Forelimb muscle (tissue), 1 donor: Measurements from ENCODE around the gene UPK1A. TPM values are rescaled to one million over a fixed set of nuclear protein-coding genes. Genes with fewer than 3 reads are reported as not detected.
"Not testable (repeated sequence)": the region's sequence is repeated elsewhere in the genome, so short reads cannot be mapped to it uniquely, and the experiment has no call there.

Source experiments
- DNase-seq: peaks from one replicate; pipeline ENCODE4 v3.0.0-alpha.2; 2013; ENCODE audit warnings: low read depth
- polyA plus RNA-seq: library from polyadenylated mRNA; unstranded; fragments of 120-200 nt; gene quantifications from one replicate; pipeline ENCODE4 v1.2.1, GENCODE V29; 2013; ENCODE audit not compliant: insufficient read length

UPK1A gene
- polyA plus RNA-seq, 1 donor, result not detected

DNA sequence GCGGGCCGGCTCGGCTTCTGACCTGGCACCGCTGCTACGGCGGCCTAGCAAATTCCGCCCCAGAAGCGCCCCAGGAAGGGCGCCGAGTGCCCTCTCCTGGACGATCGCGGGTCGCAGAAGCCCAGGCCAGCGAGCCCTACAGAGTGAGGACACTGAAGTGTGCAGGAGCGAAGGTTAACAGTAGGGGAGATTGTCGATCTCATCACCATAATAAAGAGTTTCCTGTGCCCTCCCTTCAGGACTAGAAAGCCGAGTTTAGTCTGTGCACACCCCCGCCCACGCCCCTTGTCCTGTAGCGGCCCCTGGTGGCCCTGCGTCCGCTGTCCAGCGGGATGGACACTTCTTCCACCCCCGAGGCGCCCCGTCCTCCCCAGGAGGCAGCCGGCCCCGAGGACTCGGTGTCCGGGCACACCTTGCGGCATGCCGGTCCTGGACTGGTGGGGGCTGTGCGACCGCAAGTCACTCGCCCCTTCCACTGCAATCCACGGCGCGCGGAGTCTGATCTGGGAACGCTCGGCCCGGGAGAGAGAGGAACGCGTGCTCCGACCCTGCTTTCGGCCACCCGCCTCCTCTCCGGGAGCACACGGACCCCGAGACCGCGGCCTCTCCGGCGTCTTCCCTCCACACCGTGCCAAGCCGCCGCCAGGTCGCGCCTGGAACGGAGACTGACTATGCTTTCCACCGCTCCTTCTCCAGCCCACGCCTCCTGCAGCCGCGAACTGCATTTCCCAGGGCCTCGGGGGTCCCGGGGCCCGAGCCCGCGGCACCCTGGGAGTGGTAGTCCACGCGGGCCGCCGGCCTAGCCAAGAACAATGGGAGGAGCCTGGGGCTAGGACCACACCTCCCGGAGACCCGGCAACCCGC, 50.7 kb downstream of the UPK1A start:
- DNase-seq, result peak; percentile 90

DNA sequence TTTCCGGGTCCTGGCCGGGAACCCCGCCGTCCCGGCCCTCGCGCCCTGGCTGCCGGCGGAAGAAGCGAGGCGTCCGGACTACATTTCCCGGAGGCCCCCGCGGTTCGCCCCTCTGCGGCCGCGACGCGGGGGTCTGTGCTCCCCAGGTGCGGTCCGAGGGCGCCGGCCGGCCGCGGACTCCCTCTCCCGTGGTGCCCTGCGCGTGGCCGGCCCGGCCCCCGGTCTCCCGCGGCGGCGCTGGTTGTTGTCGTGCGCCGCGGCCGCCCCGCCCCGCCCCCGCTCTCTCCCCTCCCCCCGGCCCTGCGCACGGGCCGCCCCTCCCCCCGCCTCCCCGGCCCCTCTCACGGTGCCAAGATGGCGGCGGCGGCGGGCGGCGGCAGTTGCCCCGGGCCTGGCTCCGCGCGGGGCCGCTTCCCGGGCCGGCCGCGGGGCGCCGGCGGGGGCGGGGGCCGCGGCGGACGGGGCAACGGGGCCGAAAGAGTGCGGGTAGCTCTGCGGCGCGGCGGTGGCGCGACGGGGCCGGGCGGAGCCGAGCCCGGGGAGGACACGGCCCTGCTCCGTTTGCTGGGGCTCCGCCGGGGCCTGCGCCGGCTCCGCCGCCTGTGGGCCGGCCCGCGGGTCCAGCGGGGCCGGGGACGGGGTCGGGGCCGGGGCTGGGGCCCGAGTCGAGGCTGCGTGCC, 51.5 kb downstream of the UPK1A start, which contains the start of gene KMT2B:
Gene KMT2B, plus strand, starts transcription at position 339 of the 680 bp plus-strand sequence. Its CDS starts 16 bp downstream, at position 355.
- no peak for DNase-seq

DNA sequence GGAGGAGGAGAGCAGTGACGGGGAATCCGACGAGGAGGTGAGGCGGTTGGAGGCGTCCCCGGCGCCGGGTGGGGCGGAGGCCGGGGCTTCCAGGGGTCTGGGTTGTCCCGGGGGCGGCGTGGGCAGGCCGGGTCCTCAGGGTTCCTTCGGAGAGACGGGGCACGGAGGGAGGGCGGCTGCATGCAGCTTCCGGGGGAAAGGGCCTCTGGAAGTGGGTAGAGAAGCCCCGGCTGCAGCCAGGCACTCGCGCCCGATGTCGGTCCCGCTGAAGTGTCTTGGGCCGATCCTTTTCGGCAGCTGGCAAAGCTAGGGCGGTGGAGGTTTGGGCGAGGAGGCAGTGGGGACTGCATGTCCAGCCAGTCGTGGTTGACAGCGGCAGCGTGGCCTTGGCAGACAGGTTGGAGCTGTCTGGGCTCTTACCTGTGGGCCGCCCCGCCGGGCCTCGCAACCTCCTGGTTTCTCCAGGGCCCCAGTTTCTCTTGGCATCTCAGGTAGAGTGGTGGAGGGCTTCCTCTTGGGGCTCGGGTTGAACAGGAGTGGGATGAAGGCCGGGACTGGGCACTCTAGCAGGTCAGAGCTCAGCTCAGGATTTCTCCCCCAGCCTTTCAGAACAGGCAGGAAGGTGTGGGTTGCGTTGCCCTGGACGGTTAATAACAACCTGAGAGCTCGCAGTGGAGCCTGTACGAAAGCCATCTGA, 52.2 kb downstream of the UPK1A start:
- no peak for DNase-seq

DNA sequence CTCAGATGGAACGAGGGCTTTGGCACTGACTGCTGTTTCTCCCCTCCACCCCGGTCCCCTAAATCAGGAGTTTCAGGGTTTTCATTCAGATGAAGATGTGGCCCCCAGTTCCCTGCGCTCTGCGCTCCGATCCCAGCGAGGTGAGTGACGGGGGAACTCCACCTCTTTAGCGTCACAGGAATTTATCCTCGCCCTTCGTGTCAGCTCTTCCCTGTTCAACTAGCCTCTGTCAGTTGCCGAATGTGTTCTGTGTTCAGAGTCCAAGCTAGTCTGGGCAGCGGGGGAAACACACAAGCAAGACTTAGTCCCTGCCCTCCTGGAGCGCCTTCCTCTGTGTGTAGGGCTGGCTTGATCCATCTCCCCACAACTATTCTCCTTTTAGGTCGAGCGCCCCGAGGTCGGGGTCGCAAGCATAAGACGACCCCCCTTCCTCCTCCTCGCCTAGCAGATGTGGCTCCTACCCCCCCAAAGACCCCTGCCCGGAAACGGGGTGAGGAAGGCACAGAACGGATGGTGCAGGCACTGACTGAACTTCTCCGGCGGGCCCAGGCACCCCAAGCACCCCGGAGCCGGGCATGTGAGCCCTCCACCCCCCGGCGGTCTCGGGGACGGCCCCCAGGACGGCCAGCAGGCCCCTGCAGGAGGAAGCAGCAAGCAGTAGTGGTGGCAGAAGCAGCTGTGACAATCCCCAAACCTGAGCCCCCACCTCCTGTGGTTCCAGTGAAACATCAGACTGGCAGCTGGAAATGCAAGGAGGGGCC, 53.3 kb downstream of the UPK1A start:
- no peak for DNase-seq

- DNase-seq, result no peak
Measured at GRCh38 chr19:35720163-35720524, 53.8 kb downstream of the UPK1A start.

- no peak for DNase-seq
Measured at GRCh38 chr19:35720648-35721047, 54.3 kb downstream of the UPK1A start.

- DNase-seq, result no peak
Measured at GRCh38 chr19:35721374-35721773, 55.1 kb downstream of the UPK1A start.

DNA sequence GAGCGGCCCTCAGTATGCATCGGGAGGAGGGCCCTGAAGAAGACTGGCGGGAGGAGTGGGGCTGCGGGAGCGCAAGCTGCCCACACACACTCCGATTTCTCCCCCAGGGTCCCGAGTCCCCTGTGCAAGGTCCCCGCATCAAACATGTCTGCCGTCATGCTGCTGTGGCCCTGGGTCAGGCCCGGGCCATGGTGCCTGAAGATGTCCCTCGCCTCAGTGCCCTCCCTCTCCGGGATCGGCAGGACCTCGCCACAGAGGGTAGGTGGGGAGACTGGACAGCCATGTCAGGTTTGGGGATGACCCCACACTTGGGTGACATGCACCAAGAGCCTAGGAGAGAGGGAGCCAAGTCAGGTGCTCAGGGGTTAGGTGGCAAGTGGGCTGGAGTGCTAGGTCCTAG, 56.1 kb downstream of the UPK1A start:
- no peak for DNase-seq

- no peak for DNase-seq
Measured at GRCh38 chr19:35722897-35723296, 56.6 kb downstream of the UPK1A start.

DNA sequence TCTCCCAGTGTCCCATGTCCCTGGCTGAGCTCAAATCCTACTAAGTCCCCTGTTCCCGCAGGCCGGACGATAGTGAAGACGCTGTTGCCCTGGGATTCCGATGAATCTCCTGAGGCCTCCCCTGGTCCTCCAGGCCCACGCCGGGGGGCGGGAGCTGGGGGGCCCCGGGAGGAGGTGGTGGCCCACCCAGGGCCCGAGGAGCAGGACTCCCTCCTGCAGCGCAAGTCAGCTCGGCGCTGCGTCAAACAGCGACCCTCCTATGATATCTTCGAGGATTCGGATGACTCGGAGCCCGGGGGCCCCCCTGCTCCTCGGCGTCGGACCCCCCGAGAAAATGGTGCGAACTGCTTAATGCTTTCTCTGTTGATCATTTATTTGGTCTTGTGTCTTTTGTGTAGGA, 57.4 kb downstream of the UPK1A start:
- no peak for DNase-seq

DNA sequence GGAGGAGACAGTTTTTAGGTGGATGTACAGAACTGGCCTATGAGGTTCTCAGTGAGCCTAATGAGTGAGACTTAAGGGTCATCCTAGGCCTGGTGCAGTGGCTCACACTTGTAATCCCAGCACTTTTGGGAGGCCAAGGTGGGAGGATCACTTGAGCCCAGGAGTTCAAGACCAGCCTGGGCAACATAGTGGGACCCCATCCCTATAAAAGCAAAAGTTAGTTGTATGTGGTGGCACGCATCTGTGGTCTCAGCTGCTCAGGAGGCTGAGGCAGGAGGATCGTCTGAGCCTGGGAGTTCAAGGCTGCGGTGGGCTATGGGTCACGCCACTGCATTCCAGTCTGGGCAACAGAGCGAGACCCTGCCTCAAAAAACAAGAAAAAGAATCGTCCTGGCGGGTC, 57.8 kb downstream of the UPK1A start:
- DNase-seq, result not testable (repeated sequence)

DNA sequence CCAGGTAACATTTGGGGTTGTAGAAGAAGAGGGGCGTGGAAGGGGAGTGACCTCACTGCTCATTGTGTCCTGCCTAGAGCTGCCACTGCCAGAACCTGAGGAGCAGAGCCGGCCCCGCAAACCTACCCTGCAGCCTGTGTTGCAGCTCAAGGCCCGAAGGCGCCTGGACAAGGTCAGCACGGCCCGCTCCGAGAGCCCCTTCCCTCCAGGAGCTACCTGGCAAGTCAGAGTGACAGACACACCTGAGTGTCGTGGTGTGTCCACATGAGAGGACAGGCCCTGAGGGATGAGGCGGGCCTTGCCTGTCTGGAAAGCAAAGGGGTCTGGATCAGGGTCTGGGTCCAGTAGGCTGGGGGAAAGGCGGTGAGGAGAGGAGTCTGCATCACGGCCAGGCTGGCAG, 58.2 kb downstream of the UPK1A start:
- no peak for DNase-seq

DNA sequence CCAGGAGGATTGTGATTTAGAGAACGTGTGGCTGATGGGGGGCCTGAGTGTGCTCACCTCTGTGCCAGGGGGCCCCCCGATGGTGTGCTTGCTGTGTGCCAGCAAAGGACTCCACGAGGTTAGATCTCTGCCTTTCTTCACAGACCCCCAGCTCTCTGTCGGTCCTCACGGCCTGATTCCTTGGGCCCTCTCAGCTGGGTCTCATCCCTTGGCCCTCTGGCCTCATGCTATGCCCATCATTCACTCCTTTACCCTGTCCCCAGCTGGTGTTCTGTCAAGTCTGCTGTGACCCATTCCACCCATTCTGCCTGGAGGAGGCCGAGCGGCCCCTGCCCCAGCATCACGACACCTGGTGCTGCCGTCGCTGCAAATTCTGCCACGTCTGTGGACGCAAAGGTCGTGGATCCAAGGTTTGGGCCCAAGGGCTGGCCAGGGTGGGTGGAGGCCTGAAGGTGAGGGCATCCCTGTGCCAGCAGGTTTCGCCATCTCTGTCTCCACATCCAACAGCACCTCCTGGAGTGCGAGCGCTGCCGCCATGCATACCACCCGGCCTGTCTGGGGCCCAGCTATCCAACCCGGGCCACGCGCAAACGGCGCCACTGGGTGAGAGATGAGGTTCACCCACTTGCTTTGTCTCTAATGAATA, 59.0 kb downstream of the UPK1A start:
- DNase-seq, result no peak

DNA sequence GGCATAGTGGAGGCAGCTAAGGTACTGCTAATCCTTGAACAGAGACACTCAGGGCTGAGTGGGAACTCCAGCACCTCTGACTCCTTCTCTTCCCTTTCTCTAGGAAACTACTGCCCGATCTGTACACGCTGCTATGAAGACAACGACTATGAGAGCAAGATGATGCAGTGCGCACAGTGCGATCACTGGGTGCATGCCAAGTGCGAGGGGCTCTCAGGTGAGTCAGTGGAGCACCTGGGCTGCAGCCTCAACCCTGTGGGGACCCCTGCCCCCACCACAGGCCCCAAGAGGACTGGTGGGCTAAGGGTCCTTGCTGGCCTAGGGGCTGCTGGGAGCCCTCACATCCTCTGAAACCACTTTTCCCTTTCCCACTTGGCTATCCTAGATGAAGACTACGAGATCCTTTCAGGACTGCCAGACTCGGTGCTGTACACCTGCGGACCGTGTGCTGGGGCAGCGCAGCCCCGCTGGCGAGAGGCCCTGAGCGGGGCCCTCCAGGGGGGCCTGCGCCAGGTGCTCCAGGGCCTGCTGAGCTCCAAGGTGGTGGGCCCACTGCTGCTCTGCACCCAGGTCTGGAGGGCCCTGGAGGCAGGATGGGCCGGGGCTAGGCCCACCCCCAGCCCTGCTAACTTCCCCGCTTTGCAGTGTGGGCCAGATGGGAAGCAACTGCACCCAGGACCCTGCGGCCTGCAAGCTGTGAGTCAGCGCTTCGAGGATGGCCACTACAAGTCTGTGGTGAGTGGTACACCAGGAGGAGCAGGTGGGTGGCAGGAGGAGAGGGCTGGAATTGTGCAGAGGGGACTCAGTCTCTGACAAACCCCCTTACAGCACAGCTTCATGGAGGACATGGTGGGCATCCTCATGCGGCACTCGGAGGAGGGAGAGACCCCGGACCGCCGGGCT, 61.0 kb downstream of the UPK1A start:
- no peak for DNase-seq

Other genes with a start within 250 kb of the UPK1A start
- gene FFAR2, start 218.3 kb upstream of the UPK1A start, polyA plus RNA-seq, result 0.09 TPM
- gene KRTDAP, start 176.1 kb upstream of the UPK1A start, polyA plus RNA-seq, result not detected
- 0.59 TPM for gene DMKN, start 152.9 kb upstream of the UPK1A start, polyA plus RNA-seq
- not detected for gene SBSN, start 138.2 kb upstream of the UPK1A start, polyA plus RNA-seq
- gene GAPDHS, start 133.1 kb upstream of the UPK1A start, polyA plus RNA-seq, result not detected
- gene TMEM147, start 120.9 kb upstream of the UPK1A start, polyA plus RNA-seq, result 45.4 TPM
- gene ATP4A, start 102.9 kb upstream of the UPK1A start, polyA plus RNA-seq, result not detected
- gene PMIS2, start 80.3 kb upstream of the UPK1A start, polyA plus RNA-seq, result not detected
- gene HAUS5, start 53.8 kb upstream of the UPK1A start, polyA plus RNA-seq, result 10.9 TPM
- gene RBM42, start 37.5 kb upstream of the UPK1A start, polyA plus RNA-seq, result 44.1 TPM
- gene ETV2, start 24.8 kb upstream of the UPK1A start, polyA plus RNA-seq, result 2.4 TPM
- gene COX6B1, start 18.2 kb upstream of the UPK1A start, polyA plus RNA-seq, result 266 TPM
- not detected for gene ZBTB32, start 38.0 kb downstream of the UPK1A start, polyA plus RNA-seq
- 23.0 TPM for gene KMT2B, start 51.5 kb downstream of the UPK1A start, polyA plus RNA-seq
- gene IGFLR1, start 75.9 kb downstream of the UPK1A start, polyA plus RNA-seq, result 3.3 TPM
- 16.6 TPM for gene U2AF1L4, start 78.9 kb downstream of the UPK1A start, polyA plus RNA-seq
- gene PSENEN, start 79.1 kb downstream of the UPK1A start, polyA plus RNA-seq, result 31.7 TPM
- 8.6 TPM for gene LIN37, start 82.1 kb downstream of the UPK1A start, polyA plus RNA-seq
- gene HSPB6, start 90.5 kb downstream of the UPK1A start, polyA plus RNA-seq, result 853 TPM
- gene PROSER3, start 91.7 kb downstream of the UPK1A start, polyA plus RNA-seq, result 13.9 TPM
- 15.0 TPM for gene ARHGAP33, start 109.0 kb downstream of the UPK1A start, polyA plus RNA-seq
- gene PRODH2, start 146.3 kb downstream of the UPK1A start, polyA plus RNA-seq, result not detected
- 0.24 TPM for gene NPHS1, start 186.0 kb downstream of the UPK1A start, polyA plus RNA-seq
- 0.28 TPM for gene KIRREL2, start 190.4 kb downstream of the UPK1A start, polyA plus RNA-seq
- 7.1 TPM for gene APLP1, start 202.1 kb downstream of the UPK1A start, polyA plus RNA-seq
- gene NFKBID, start 234.0 kb downstream of the UPK1A start, polyA plus RNA-seq, result 1.2 TPM
- 4.7 TPM for gene HCST, start 236.0 kb downstream of the UPK1A start, polyA plus RNA-seq
- 14.7 TPM for gene TYROBP, start 241.8 kb downstream of the UPK1A start, polyA plus RNA-seq